Activated CD4-positive, alpha-beta T cell treated with anti-CD3 and anti-CD28 coated beads for 36 hours (primary cell): Measurements from ENCODE around the gene EMILIN2. TPM values are rescaled to one million over a fixed set of nuclear protein-coding genes. Genes with fewer than 3 reads are reported as not detected.

Experiments used
- ATAC-seq: fragments of 200-7000 bp; cut with Tn5 transposase; one replicate; pipeline ENCODE4 v1.10.0; 2021; ENCODE audit warnings: mild to moderate bottlenecking, moderate library complexity
- CTCF ChIA-PET: fragments of 350-600 bp; sonication (Branson Sonifier 250); formaldehyde crosslinking; loops from one replicate; lab custom pipeline; 2021; ENCODE audit warnings: antibody characterized with exemption; lab: Charles Lee
- POLR2A ChIA-PET: fragments of 350-600 bp; sonication (Branson Sonifier 250); formaldehyde crosslinking; loops from one replicate; lab custom pipeline; 2021; ENCODE audit warnings: antibody characterized with exemption, inconsistent platforms; lab: Charles Lee
- DNase-seq: peaks from one replicate; pipeline ENCODE4 v3.0.0-alpha.2; 2020
- H3K27ac Mint-ChIP-seq: one replicate; pipeline ENCODE4 v1.8.0; 2021; ENCODE audit warnings: mixed read lengths
- H3K27me3 Mint-ChIP-seq: one replicate; pipeline ENCODE4 v1.8.0; 2021; ENCODE audit warnings: mixed read lengths
- H3K36me3 Mint-ChIP-seq: one replicate; pipeline ENCODE4 v1.8.0; 2021; ENCODE audit warnings: low read depth, mixed read lengths
- H3K4me1 Mint-ChIP-seq: one replicate; pipeline ENCODE4 v1.8.0; 2021; ENCODE audit warnings: mixed read lengths
- H3K4me3 Mint-ChIP-seq: one replicate; pipeline ENCODE4 v1.8.0; 2021; ENCODE audit warnings: mild to moderate bottlenecking, moderate library complexity, mixed read lengths
- H3K9me3 Mint-ChIP-seq: one replicate; pipeline ENCODE4 v1.8.0; 2021; ENCODE audit warnings: low read depth, mixed read lengths
- intact Hi-C, 2 experiments: fragments of 100-400 bp; cut with DNase I in 1 of 2; cut with micrococcal nuclease in 1 of 2; formaldehyde crosslinking; loops; one replicate each; pipeline versions ENCODE4 v1.14.2 to v1.15.1; 2022 to 2024; cut with DNase I, micrococcal nuclease
- total RNA-seq, 2 experiments: library from RNA; stranded (reverse); gene quantifications; one replicate each; pipeline ENCODE4 v1.2.3, GENCODE V29; 2021

Gene EMILIN2
- total RNA-seq, 2 experiments from 2014 or later, result 12.0 to 15.7 TPM

- Mint-ChIP-seq H3K4me3 (no peak overlapping the region), H3K27ac (peak overlapping the region; percentile 66), H3K9me3 (no peaks in the 10 kb centered on the region), H3K27me3 (no peaks in the 10 kb centered on the region), H3K4me1 (peaks cover 8% of the 10 kb centered on the region), H3K36me3 (peaks cover 68% of the 10 kb centered on the region)
- no peak for ATAC-seq
- POLR2A ChIA-PET, result interaction anchor here (0.6 to 0.7 kb wide), 3 partner anchors 8 to 677 kb away, joined by 3 to 5 read pairs (median 3); no protein-coding TSS in a partner anchor
- intact Hi-C loops, result no loop called here
- CTCF ChIA-PET, result interaction anchor here (0.6 to 1.4 kb wide), 3 partner anchors 30 to 521 kb away, joined by 3 to 4 read pairs (median 3); no protein-coding TSS in a partner anchor
- DNase-seq, result no peak
These were observed 70.6 kb downstream of the EMILIN2 start for GRCh38 chr18:2917259-2918047.

- H3K27ac Mint-ChIP-seq, result peak overlapping the region; percentile 3
- intact Hi-C loops, result no loop called here
- H3K4me3 Mint-ChIP-seq, result no peak overlapping the region
- H3K36me3 Mint-ChIP-seq, result peaks cover 75% of the 10 kb centered on the region
- H3K27me3 Mint-ChIP-seq, result no peaks in the 10 kb centered on the region
- no peak for DNase-seq
- ChIA-PET CTCF (interaction anchor here (1.0 to 2.6 kb wide), 5 partner anchors 10 to 149 kb away, joined by 3 to 9 read pairs (median 4); no protein-coding TSS in a partner anchor), POLR2A (interaction anchor here (0.6 to 0.7 kb wide), 3 partner anchors 10 to 239 kb away, joined by 3 read pairs; no protein-coding TSS in a partner anchor)
- no peak for ATAC-seq
- no peaks in the 10 kb centered on the region for H3K9me3 Mint-ChIP-seq
- peaks cover 8% of the 10 kb centered on the region for H3K4me1 Mint-ChIP-seq
These were observed 72.2 kb downstream of the EMILIN2 start for GRCh38 chr18:2918761-2919550.

GRCh38 chr18:2919600-2919999 is 72.8 kb downstream of the EMILIN2 start:
- Mint-ChIP-seq H3K4me3 (no peak overlapping the region), H3K4me1 (peaks cover 8% of the 10 kb centered on the region), H3K27ac (peak overlapping the region; percentile 3), H3K27me3 (no peaks in the 10 kb centered on the region), H3K36me3 (peaks cover 77% of the 10 kb centered on the region), H3K9me3 (no peaks in the 10 kb centered on the region)
- intact Hi-C loops, result no loop called here
- ChIA-PET CTCF (interaction anchor here (1.5 to 2.6 kb wide), 2 partner anchors 13 to 66 kb away, joined by 4 to 9 read pairs; no protein-coding TSS in a partner anchor), POLR2A (interaction anchor here (0.6 to 0.7 kb wide), 3 partner anchors 27 to 240 kb away, joined by 3 read pairs; no protein-coding TSS in a partner anchor)
- ATAC-seq, result no peak
- no peak for DNase-seq

- intact Hi-C loops, result no loop called here
- no peak overlapping the region for H3K4me3 Mint-ChIP-seq
- H3K27me3 Mint-ChIP-seq, result no peaks in the 10 kb centered on the region
- POLR2A ChIA-PET, result interaction anchor here (0.7 kb wide), 2 partner anchors 27 to 65 kb away, joined by 3 read pairs; no protein-coding TSS in a partner anchor
- no peak overlapping the region for H3K27ac Mint-ChIP-seq
- DNase-seq, result no peak
- no peaks in the 10 kb centered on the region for H3K9me3 Mint-ChIP-seq
- peaks cover 79% of the 10 kb centered on the region for H3K36me3 Mint-ChIP-seq
- ATAC-seq, result no peak
- CTCF ChIA-PET, result interaction anchor here (1.1 to 2.6 kb wide), 2 partner anchors 65 to 67 kb away, joined by 5 to 9 read pairs; no protein-coding TSS in a partner anchor
- peaks cover 8% of the 10 kb centered on the region for H3K4me1 Mint-ChIP-seq
These were observed 73.2 kb downstream of the EMILIN2 start for GRCh38 chr18:2920027-2920426.

- peak overlapping the region; percentile 24 for H3K27ac Mint-ChIP-seq
- no peak for DNase-seq
- CTCF ChIA-PET, result interaction anchor here (1.1 to 2.6 kb wide), 2 partner anchors 65 to 66 kb away, joined by 5 to 9 read pairs; no protein-coding TSS in a partner anchor
- H3K4me1 Mint-ChIP-seq, result peaks cover 8% of the 10 kb centered on the region
- H3K27me3 Mint-ChIP-seq, result no peaks in the 10 kb centered on the region
- POLR2A ChIA-PET, result no interaction called here
- H3K4me3 Mint-ChIP-seq, result no peak overlapping the region
- no peak for ATAC-seq
- H3K9me3 Mint-ChIP-seq, result no peaks in the 10 kb centered on the region
- peaks cover 82% of the 10 kb centered on the region for H3K36me3 Mint-ChIP-seq
- intact Hi-C loops, result no loop called here
These were observed 73.9 kb downstream of the EMILIN2 start for GRCh38 chr18:2920546-2921343.

- no peaks in the 10 kb centered on the region for H3K9me3 Mint-ChIP-seq
- ATAC-seq (no peak), DNase-seq (no peak)
- H3K27ac Mint-ChIP-seq, result no peak overlapping the region
- peaks cover 8% of the 10 kb centered on the region for H3K4me1 Mint-ChIP-seq
- intact Hi-C loops, result no loop called here
- H3K4me3 Mint-ChIP-seq, result no peak overlapping the region
- peaks cover 81% of the 10 kb centered on the region for H3K36me3 Mint-ChIP-seq
- POLR2A ChIA-PET, result no interaction called here
- CTCF ChIA-PET, result no interaction called here
- H3K27me3 Mint-ChIP-seq, result no peaks in the 10 kb centered on the region
These were observed 75.0 kb downstream of the EMILIN2 start for GRCh38 chr18:2921778-2922177.

- POLR2A ChIA-PET, result interaction anchor here (0.7 kb wide), 1 partner anchor 15 kb away, joined by 8 read pairs; no protein-coding TSS in a partner anchor
- no peak for DNase-seq
- H3K36me3 Mint-ChIP-seq, result peaks cover 84% of the 10 kb centered on the region
- no peak overlapping the region for H3K4me3 Mint-ChIP-seq
- no peaks in the 10 kb centered on the region for H3K27me3 Mint-ChIP-seq
- H3K4me1 Mint-ChIP-seq, result no peaks in the 10 kb centered on the region
- no peaks in the 10 kb centered on the region for H3K9me3 Mint-ChIP-seq
- intact Hi-C loops, result no loop called here
- CTCF ChIA-PET, result interaction anchor here (0.6 to 1.6 kb wide), 12 partner anchors 9 to 323 kb away, joined by 3 to 7 read pairs (median 3); no protein-coding TSS in a partner anchor
- H3K27ac Mint-ChIP-seq, result no peak overlapping the region
- no peak for ATAC-seq
These were observed 76.7 kb downstream of the EMILIN2 start for GRCh38 chr18:2923464-2923863.

GRCh38 chr18:2924920-2925319 is 78.1 kb downstream of the EMILIN2 start:
- no peaks in the 10 kb centered on the region for H3K27me3 Mint-ChIP-seq
- DNase-seq, result no peak
- ChIA-PET CTCF (interaction anchor here (0.6 to 1.5 kb wide), 5 partner anchors 8 to 64 kb away, joined by 3 to 6 read pairs (median 3); no protein-coding TSS in a partner anchor), POLR2A (interaction anchor here (0.6 kb wide), 1 partner anchor 35 kb away, joined by 3 read pairs; no protein-coding TSS in a partner anchor)
- H3K4me1 Mint-ChIP-seq, result no peaks in the 10 kb centered on the region
- H3K9me3 Mint-ChIP-seq, result no peaks in the 10 kb centered on the region
- intact Hi-C loops, result no loop called here
- peaks cover 77% of the 10 kb centered on the region for H3K36me3 Mint-ChIP-seq
- no peak for ATAC-seq
- no peak overlapping the region for H3K27ac Mint-ChIP-seq
- H3K4me3 Mint-ChIP-seq, result no peak overlapping the region

- DNase-seq, result no peak
- CTCF ChIA-PET, result interaction anchor here (1.0 kb wide), 1 partner anchor 14 kb away, joined by 4 read pairs; no protein-coding TSS in a partner anchor
- Mint-ChIP-seq H3K4me3 (no peak overlapping the region), H3K36me3 (peaks cover 73% of the 10 kb centered on the region), H3K9me3 (no peaks in the 10 kb centered on the region), H3K27ac (no peak overlapping the region), H3K27me3 (no peaks in the 10 kb centered on the region), H3K4me1 (no peaks in the 10 kb centered on the region)
- POLR2A ChIA-PET, result no interaction called here
- ATAC-seq, result no peak
- intact Hi-C loops, result no loop called here
These were observed 79.7 kb downstream of the EMILIN2 start for GRCh38 chr18:2926528-2926927.

GRCh38 chr18:2927745-2928144 is 80.9 kb downstream of the EMILIN2 start:
- intact Hi-C loops, result no loop called here
- Mint-ChIP-seq H3K36me3 (peaks cover 74% of the 10 kb centered on the region), H3K27me3 (no peaks in the 10 kb centered on the region), H3K4me3 (no peak overlapping the region), H3K4me1 (peaks cover 6% of the 10 kb centered on the region), H3K9me3 (no peaks in the 10 kb centered on the region), H3K27ac (no peak overlapping the region)
- CTCF ChIA-PET, result interaction anchor here (1.0 to 1.9 kb wide), 7 partner anchors 12 to 318 kb away, joined by 3 to 7 read pairs (median 4); no protein-coding TSS in a partner anchor
- POLR2A ChIA-PET, result no interaction called here
- no peak for ATAC-seq
- DNase-seq, result no peak
